Measurements from ENCODE around the gene TMEM130.
"Not testable (repeated sequence)": the region's sequence is repeated elsewhere in the genome, so short reads cannot be mapped to it uniquely, and the experiment has no call there.

The TMEM130 gene

DNA sequence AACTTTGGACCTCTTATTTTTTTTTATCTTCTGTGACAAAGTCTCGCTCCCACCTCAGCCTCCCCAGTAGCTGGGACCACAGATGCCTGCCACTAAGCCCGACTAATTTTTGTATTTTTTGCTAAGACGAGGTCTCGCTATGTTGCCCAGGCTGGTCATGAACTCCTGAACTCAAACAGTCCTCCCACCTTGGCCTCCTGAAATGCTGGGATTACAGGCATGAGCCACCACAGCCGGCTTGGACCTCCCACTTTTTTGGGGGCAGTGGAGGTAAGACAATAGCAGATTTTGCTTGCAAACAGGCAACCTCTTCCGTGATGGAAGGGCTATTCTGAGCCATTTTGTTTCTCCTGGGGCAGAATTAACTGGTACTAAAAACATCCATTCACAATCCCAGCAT lies 7.3 kb upstream of the TMEM130 start:
- ATAC-seq: no peak

DNA sequence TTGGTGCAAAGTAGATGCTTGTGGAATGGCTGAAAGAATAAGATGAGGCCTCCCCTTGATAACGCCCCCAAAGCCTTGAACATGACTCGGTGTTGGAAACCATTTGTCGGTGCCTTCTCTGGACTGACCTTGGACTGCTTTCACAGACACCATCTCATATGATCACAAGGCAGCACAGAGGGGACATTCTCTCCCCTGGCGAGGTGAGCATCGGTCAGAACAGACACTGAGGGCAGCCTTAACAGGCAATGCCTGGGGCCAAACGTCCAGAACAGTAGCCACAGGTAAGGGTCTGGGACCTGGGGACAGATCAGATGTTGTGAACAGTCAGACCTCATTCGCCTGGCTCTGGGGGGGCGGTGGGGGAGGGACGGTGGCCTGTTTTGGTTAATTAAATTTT lies 5.7 kb upstream of the TMEM130 start:
- no peak for ATAC-seq

DNA sequence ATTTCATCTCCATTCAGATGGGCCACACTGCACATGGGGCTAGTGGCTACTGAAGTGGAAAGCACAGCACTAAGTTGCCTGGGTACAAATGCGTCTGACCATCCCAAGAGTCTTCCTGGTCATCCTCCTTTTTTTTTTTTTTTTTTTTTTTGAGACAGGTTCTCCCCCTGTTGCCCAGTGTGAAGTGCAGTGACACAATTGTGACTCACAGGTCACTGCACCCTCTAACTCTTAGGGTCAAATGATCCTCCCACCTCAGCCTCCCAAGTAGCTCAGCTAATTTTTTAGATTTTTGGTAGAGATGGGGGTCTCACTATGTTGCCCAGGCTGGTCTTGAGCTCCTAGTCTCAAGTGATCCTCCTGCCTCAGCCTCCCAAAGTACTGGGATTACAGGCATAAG lies 5.1 kb upstream of the TMEM130 start:
- no peak for ATAC-seq

DNA sequence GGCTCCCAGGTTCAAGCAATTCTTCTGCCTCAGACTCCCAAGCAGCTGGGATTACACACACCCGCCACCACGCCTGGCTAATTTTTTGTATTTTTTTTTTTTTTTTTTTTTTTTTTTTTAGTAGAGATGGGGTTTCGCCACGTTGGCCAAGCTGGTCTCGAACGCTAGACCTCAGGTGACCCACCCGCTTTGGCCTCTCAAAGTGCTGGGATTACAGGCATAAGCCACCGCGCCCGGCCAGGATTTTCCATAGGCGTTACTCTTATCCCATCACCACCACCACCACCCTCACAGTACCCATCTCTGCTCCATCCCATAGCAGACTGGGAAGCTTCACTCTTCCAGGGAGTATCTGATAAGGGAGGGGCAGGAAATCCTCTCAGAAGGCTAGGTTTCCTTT lies 3.8 kb upstream of the TMEM130 start:
- not testable (repeated sequence) for ATAC-seq

DNA sequence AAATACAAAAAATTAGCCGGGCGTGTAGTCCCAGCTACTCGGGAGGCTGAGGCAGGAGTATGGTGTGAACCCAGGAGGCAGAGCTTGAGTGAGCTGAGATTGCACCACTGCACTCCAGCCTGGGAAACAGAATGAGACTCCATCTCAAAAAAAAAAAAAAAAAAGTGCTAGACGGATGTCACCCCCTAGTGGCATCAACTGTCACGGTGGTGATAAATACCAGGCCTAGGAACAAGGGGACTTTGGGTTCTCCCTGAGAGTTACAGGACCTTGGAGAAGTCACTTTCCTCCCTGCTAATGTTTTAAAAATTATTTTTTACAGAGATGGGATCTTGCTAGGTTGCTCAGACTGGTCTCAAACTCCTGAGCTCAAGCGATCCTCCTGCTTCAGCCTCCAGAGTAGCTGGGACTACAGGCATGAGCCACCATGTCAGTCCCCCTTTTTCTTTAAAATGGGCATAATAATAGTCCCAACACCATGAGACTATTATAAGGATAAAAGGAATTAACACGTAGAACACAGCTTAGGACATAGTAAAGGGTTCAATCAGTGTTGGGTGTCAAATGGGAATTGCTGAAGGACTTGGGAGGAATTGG lies 2.6 kb upstream of the TMEM130 start:
- ATAC-seq: no peak

DNA sequence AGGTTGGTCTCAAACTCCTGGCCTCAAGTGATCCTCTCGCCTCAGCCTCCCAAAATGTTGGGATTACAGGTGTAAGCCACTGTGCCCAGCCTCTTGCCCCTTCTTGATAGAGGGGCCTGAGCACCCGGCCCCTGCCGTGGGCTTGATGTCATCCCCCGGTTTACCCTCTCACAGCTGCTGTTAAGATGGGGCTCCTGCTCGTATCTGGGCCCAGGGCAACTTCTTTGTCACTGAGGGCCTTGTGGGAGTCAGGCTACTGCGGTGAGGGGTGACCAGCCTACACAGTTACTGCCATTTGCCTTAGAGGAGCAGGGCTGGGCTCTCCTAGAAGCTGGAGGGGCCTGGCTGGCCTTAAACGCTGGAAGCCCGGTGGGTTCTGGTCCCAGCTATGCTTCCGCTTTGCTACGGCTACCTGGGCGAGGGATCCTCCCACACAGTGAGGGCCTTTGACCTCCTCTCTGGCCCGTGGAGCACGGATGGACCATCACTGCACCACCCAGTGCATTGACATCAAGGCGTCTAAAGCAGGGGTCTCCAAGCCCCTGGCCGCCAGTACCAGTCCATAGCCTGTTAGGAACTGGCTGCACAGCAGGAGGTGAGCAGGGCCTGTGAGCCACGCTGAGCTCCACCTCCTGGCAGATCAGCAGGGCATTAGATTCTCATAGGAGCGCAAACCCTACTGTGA lies 1.1 kb upstream of the TMEM130 start:
- ATAC-seq: no peak

DNA sequence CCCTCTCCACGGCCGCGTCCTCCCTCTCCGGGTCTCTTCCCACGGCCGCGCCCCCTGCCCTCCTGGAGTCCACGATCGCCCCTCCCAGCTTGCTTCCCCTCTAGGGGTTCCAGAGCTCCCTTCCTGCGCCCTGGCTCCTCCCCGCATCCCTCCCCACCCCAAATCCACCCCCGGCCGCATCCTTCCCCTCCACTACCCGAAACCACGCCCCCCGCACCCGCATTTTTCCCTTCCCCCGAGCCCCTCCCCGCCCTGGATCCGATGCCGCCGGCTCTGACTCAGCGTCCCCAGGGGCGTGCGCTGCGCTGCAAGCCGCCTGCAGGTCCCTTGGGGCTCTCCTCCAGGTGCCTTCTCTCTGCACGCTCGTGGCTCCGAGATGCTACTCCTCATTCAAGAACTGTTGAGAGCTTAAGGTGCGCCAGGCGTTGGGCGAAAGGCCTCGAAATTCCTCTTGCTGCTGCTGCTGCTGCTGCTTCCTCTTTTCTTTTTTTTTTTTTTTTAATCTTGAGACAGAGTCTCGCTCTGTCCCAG lies 372 bp upstream of the TMEM130 start:
- peak; percentile 82 to 89 for ATAC-seq

DNA sequence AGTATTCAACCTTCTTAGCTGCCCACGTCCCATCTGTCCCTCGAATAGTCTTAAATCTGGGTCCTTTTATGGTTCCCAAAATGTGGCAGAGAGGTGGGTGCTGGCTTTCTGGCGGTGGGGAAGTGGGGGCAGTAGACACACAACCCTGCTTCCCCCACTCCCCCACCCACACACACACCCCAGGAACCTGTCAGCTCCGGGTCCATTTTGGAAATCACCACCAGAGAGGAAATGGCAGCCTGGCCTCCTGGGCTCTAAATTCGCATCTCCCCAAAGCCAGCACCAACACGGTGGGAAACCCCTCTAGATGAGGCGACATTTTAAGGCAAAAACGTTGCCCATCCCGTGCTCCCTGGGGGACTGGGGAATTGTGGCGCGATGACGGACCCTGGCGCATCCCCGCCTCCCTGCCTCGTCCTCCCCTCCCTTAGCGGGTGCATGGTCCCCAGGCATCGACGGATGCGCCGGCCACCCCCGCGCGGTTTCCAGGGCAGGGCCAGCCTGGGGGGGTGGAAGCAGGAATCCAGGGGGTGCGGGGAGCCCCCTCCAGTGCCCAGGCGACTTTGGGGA lies 702 bp downstream of the TMEM130 start:
- no peak for ATAC-seq

DNA sequence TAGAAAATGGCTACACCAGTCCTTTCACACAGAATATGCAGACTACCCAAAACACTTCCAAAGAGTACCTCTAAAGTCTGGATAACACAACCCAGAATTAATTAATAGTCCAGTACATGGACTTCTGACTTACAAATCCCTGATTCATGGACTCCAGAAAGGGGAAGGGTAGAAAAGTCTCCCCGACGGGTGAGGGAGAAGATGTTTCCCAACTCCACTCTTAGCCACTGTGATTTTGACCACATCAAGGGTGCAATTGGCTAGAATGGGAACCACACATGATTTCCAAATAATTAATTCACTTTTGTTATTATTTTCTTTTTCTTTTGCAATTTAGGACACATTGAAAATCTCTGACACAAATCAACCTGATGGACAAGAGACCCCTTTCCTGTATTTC lies 1.4 kb downstream of the TMEM130 start:
- no peak for ATAC-seq

DNA sequence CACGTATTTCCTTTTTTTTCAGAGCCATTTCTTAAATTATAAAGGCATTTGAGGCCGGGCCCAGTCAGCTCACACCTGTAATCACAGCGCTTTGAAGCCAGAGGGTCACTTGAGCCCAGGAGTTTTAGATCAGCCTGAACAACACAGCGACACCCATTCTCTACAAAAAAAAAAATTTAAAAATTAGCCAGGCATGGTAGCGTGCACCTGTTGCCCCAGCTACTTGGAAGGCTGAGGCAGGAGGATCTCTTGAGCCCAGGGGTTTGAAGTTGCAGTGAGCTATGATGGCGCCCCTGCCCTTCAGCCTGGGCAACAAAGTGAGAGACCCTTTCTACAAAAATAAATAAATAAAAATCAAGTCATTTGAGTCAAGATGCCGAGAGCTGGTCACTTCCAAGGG lies 3.0 kb downstream of the TMEM130 start:
- no peak for ATAC-seq

DNA sequence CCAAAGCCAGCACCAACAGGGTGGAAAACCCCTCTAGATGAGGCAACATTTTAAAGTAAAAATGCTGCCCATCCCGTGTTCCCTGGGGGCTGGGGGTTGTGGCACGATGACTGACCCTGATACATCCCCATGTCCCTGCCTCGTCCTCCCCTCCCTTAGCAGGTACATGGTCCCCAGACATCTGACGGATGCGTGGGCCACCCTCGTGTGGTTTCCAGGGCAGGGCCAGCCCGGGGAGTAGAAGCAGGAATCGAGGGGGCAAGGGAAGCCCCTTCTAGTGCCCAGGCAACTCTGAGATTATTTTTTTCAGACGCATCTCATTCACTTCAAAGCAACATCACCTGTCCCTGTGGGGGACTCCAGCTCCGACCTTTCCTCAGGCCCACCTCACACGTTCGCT lies 3.5 kb downstream of the TMEM130 start:
- no peak for ATAC-seq

DNA sequence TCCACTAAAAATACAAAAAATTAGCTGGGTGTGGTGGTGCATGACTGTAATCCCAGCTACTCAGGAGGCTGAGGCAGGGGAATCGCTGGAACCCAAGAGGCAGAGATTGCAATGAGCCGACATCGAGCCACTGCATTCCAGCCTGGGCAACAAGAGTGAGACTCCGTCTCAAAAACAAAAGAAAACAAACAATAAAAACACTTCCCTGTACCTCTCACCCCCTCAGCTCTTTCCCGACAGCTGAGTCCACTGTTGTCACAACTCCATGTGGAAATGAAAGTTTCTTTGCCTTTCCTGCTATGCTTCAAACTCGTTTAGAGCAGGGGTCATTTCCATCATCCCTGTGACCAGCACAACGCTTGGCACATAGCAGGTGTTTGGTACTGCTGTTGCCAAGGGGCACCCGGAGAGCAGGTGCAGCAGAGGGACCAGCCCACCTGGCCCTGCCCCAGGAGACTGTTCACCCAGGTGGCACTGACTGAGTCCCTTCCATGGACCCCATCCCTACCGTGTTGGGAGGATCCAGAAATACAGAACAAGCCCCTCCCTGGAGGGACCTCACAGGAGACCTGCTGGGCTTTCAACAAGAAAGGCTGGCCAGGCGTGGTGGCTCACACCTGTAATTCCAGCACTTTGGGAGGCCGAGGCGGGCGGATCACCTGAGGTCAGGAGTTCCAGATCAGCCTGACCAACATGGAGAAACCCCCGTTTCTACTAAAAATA lies 4.9 kb downstream of the TMEM130 start:
- ATAC-seq: no peak

DNA sequence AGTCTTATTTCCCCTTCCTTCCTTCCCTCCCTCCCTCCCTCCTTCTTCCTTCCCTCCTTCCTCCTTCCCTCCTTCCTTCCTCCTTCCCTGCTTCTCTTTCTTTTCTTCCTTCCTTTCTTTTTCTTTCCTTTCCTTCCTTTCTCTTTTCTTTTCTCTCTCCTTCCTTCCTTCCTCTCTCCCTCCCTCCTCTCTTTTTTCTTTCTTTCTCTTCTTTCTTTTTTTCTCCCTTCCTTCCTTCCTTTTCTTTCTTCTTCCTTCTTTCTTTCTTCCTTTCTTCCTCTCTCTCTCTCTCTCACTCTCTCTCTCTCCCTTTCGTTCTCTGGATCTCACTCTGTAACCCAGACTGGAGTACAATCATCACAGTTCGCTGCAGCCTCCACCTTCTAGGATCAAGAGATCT lies 6.2 kb downstream of the TMEM130 start:
- ATAC-seq: no peak

DNA sequence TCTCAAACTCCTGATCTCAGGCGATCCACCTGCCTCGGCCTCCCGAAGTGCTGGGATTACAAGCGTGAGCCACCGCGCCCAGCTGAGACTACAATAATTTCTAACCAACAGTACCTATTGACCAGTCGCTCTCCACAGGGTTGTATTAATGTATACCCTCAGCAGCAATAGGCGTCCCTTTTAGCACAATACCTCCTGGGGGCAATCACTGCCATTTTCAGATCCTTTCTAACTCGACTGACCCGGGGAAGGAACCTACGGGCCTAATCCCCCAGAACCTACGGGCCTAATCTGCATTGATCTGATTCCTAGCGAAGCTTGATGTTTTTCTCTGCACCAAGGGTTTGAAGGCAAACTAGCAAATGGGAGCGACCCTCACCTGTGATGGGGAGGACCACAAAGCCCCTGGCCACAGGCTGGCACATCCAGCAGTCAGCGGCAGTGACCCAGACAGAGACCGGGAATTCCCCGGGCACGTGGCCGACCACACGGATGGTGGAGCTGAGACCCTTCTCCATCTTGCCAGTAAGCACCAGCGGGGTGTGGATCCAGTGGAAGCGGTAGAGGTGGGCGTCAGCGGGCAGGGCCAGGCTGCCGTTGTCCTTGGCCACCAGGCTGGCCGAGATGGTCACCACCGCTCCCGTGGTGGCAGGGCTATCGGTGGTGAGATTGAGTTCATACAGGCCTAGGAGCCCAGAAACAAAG lies 6.9 kb downstream of the TMEM130 start:
- no peak for ATAC-seq

DNA sequence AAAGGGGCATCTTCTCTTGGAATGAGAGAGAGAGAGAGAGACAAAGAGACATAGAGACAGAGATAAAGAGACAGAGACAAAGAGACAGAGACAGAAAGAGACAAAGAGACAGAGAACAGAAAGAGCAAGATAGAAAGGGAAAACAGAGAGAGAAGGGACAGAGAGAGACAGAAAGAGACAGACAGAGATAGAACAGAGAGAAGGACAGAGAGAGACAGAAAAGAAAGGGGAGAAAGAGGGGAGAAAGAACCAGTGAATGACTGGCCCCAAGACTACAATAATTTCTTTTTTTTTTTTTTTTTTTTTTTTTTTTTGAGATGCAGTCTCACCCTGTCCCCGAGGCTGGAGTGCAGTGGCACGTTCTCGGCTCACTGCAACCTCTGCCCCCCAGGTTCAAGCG lies 7.6 kb downstream of the TMEM130 start:
- ATAC-seq: no peak

DNA sequence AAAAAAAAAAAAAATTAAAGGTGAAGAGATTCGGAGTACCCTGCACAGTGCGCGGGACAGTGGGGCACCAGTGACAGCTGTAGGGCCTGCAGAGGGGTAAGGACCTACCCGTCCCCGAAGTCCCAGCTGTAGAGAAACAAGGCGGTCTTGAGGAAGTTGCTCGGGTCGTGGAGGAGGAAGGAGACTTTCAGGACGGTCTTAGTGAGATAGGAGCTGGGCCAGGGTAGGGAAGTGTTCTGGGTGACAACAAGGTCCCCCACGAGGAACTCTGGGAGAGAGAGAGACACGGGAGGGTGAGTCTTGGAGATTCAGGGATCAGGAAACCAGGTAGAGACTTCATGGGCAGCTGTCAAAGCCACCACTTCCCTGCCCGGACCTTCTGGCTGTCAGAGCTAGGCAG lies 9.7 kb downstream of the TMEM130 start:
- ATAC-seq: no peak

DNA sequence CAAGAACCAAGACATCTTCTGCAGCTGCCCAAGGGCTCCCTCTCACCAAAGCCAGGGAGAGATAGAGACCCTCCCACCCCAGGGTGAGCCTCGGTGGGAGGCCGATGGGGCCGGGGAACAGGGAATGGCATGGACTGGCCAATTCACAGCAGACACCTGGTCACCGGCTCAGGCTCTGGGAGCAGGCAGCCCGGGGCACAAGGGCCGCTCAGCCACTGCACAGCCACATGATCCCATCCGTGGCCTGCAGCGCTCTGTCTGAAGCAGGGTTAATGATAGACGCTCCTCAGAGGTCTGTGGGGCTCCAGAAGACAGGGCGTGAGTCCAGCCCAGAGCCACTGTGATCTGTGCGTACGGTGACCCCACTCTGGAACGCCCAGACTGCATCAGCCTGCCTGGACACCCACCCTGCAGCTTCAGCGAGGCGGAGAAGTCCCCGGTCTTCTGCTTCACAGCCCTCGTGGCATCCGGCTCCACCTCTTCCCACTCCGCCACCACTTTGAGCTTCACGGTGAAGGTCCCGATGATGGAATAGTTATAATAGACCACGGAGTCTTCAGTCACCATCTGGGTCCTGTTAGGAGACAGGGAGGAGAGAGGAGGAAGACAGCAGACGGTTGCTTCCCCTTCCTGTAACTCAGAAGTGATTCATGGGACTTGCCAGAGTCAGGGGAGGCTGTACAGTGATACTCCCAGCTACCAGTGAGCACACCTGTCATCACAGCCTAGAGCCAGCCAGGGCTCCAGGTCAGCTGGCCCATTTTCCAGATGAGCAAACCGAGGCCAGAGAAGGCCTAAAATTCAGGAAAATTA lies 14.0 kb downstream of the TMEM130 start:
- no peak for ATAC-seq

DNA sequence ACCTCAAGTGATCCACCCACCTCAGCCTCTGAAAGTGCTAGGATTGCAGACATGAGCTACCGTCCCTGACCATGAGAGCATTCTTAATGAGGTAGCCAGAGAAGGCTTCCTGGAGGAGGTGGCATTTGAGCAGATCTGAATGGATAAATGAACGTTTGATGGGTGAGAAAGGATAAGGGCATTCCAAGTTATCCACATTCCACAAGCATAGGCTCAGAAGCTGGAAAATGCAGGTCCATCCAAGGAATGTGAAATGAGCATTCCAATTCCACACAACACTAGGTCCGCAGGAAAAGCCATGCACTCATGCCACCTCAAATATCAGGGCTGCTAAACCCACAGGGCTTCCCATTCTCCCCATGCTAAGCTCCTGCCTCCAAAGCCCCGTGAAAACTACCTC lies 17.0 kb downstream of the TMEM130 start:
- ATAC-seq: no peak

DNA sequence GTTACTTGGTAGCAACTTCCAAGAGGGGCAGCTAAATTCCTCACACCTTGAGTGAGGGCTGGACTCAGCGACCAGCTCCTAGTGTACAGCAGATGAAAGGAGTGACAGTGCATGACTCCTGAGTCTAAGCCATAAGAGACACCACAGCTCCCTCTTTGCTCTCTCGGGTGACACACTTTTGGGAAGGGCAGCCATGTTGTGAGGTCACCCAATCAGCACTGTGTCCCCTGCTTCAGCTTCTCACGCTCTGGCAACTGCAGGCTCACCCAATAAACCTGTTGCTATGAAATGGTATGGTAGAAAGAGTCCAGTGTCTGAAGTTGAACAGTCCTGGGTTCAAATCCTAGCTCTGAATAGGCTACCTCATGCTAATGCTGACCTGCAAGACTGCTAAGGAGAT lies 20.9 kb downstream of the TMEM130 start:
- ATAC-seq: no peak

DNA sequence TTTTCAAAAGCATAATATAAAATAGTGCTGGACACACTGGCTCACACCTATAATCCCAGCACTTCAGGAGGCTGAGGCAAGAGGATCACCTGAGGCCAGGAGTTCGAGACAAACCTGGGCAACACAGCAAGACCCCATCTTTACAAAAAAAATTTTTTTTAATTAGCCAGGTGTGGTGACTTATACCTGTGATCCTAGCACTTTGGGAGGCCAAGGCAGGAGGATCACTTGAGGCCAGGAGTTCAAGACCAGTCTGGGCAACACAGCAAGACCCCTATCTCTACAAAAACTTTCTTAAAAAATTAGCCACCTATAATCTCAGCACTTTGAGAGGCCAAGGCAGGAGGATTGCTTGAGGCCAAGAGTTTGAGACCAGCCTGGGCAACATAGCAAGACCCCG lies 27.3 kb downstream of the TMEM130 start:
- ATAC-seq: not testable (repeated sequence)

DNA sequence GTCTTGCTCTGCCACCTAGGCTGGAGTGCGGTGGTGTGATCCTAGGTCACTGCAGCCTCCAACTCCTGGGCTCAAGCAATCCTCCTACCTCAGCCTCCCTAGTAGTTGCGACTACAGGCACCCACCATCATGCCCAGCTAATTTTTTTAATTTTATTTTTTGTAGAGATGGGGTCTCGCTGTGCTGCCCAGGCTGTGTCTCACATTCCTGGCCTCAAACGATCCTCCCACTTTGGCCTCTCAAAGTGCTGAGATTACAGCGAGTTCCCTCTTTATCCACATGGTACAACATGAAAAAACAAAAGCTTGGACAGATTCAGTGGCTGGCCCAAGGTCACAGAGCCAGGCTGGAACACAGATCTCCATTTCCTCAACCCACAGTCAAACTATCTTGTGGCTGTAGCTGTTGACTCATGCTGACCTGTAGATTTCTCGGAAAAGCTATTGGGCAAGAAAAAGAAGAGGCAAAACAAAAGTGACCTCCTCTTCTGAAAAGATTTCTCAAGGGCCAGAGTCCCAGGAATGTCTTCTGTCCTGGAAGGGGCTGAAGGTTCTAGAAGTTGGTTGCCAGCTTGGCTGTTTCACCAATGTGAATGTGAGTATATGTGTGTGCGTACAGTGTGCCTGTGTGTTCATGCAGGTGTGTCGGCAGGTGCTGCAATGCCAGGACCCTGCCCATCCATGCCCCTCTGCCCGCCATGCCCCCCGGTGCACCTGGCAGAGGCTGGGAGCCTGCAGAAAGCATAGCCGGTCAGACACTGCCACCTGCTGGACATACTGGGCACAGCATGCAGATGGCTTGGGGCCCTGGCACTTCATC lies 28.4 kb downstream of the TMEM130 start:
- peak in 1 of 2 donors; percentile 49 for ATAC-seq

All from activated CD4-positive, CD25-positive, alpha-beta regulatory T cell treated with anti-CD3 and anti-CD28 coated beads, Interleukin-2, amount 50 U/mL, for 24 hours (primary cell).